ENCODE results near the gene CHPT1. TPM values are rescaled to one million over a fixed set of nuclear protein-coding genes. Genes with fewer than 3 reads are reported as not detected.

CHPT1 gene
- total and polyA plus RNA-seq, 9 of the 15 experiments (the other 6 are each of a cell fraction or from before 2014, with no cell fraction given) = 15.3 to 210 (median 91.9) TPM

DNA sequence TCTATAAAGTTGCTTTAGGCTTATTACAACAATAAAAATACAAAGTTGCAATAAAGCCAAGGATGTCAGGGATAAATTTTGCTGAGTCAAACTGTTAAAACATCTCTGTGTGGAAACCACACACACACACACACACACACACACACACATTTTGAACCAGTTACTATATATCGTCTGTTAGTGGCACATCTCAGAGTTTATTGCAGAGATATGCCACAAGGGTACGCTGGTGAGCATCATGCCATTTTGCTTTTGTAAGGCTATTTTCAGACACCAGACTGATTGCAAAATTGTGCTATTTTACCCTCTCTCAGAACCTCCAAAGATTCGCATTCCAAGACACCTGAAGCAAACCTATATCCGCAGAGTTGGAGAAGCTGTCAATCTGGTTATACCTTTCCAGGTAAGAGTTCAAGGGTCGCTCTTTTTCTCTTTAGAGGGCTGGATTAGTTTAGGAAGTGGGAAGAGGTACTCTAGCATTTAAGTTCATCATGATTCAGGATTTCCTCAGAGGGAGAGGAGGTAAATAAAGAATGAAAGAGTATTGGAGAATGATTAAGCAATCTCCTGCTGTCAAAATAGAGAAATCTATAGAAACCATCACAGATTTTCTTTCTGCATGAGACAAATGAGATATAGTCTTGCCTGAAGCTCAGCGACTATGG, 27.3 kb upstream of the CHPT1 start (continued):
- TF ChIP-seq ESRRA (IDR thresholded peaks at IDR 0.05; ENCODE audit: borderline replicate concordance, low read depth) = peak; percentile 56; the same call in 1 of the 2 replicates
- no peak for TF ChIP-seq ZFP1 (CRISPR knock-in tag; IDR thresholded peaks at IDR 0.05)
- TF ChIP-seq XRCC4 (IDR thresholded peaks at IDR 0.05; ENCODE audit: extremely low read depth, insufficient read depth, insufficient read length) = no peak
- TF ChIP-seq, protein P1, sequence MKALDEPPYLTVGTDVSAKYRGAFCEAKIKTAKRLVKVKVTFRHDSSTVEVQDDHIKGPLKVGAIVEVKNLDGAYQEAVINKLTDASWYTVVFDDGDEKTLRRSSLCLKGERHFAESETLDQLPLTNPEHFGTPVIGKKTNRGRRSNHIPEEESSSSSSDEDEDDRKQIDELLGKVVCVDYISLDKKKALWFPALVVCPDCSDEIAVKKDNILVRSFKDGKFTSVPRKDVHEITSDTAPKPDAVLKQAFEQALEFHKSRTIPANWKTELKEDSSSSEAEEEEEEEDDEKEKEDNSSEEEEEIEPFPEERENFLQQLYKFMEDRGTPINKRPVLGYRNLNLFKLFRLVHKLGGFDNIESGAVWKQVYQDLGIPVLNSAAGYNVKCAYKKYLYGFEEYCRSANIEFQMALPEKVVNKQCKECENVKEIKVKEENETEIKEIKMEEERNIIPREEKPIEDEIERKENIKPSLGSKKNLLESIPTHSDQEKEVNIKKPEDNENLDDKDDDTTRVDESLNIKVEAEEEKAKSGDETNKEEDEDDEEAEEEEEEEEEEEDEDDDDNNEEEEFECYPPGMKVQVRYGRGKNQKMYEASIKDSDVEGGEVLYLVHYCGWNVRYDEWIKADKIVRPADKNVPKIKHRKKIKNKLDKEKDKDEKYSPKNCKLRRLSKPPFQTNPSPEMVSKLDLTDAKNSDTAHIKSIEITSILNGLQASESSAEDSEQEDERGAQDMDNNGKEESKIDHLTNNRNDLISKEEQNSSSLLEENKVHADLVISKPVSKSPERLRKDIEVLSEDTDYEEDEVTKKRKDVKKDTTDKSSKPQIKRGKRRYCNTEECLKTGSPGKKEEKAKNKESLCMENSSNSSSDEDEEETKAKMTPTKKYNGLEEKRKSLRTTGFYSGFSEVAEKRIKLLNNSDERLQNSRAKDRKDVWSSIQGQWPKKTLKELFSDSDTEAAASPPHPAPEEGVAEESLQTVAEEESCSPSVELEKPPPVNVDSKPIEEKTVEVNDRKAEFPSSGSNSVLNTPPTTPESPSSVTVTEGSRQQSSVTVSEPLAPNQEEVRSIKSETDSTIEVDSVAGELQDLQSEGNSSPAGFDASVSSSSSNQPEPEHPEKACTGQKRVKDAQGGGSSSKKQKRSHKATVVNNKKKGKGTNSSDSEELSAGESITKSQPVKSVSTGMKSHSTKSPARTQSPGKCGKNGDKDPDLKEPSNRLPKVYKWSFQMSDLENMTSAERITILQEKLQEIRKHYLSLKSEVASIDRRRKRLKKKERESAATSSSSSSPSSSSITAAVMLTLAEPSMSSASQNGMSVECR (CRISPR knock-in tag; IDR thresholded peaks at IDR 0.05) = no peak
- TF ChIP-seq ZNF740 (CRISPR knock-in tag; IDR thresholded peaks at IDR 0.05) = no peak
- TF ChIP-seq ZNF740 (tag; IDR thresholded peaks at IDR 0.05) = no peak
- no peak for TF ChIP-seq HDAC2 (IDR thresholded peaks at IDR 0.05)
- no peak for TF ChIP-seq ZNF184 (CRISPR knock-in tag; IDR thresholded peaks at IDR 0.05)
- no peak for TF ChIP-seq NR0B1 (IDR thresholded peaks at IDR 0.05; ENCODE audit: partially characterized antibody)
- 0 out of 2 replicates have a peak, but pooled peaks have one; percentile 12 for TF ChIP-seq NCOR1 (IDR thresholded peaks at IDR 0.05)
- no peak for TF ChIP-seq RREB1 (CRISPR knock-in tag; IDR thresholded peaks at IDR 0.05)
- no peak for TF ChIP-seq TCF3 (CRISPR knock-in tag; IDR thresholded peaks at IDR 0.05)
- no peak for TF ChIP-seq SPI1 (IDR thresholded peaks at IDR 0.05; ENCODE audit: borderline replicate concordance, low read depth, low read length)
- TF ChIP-seq ZNF766 (CRISPR knock-in tag; conservative IDR thresholded peaks at IDR 0.05) = no peak
- peak; percentile 95 for TF ChIP-seq C11orf30 (IDR thresholded peaks at IDR 0.05; ENCODE audit: low read depth)

All from K562 (cell line).